H1 (cell line): ENCODE measurements around the gene KCNH1. TPM values are rescaled to one million over a fixed set of nuclear protein-coding genes. Genes with fewer than 3 reads are reported as not detected.
A peak's percentile ranks its signal among the peaks of the same experiment; 100 is the strongest.

ENCODE experiments used
- CTCF ChIA-PET: fragments of 300-600 bp; sonication (Branson Sonifier 250); formaldehyde crosslinking; loops from one replicate; lab custom pipeline; 2021; ENCODE audit not compliant: partially characterized antibody; lab: Charles Lee
- POLR2A ChIA-PET: fragments of 300-600 bp; sonication (Branson Sonifier 250); formaldehyde crosslinking; loops from one replicate; lab custom pipeline; 2021; ENCODE audit warnings: inconsistent platforms; ENCODE audit not compliant: partially characterized antibody; lab: Charles Lee
- DNase-seq, 2 experiments: peaks; one replicate each; pipeline versions ENCODE4 v3.0.0 to v3.0.0-alpha.2; 2010 to 2022; ENCODE audit warnings: low spot score in 2 of 2, low read depth in 1 of 2, mixed read lengths in 1 of 2
- FAIRE-seq: peaks from 2 replicates; lab custom pipeline; 2011; peaks lifted over from hg19 to GRCh38; lab: Jason Lieb, UNC
- H2AFZ ChIP-seq: 2 replicates; pipeline ENCODE4 v1.8.1; 2012; ENCODE audit warnings: low read length, inconsistent platforms
- H2AK5ac ChIP-seq: 2 replicates; pipeline ENCODE4 v1.6.1; 2013; ENCODE audit warnings: low read depth, low read length
- H2BK120ac ChIP-seq: replicated peaks from 2 replicates; pipeline ENCODE3; 2013; ENCODE audit warnings: low read depth, low read length, inconsistent platforms
- H2BK12ac ChIP-seq: 2 replicates; pipeline ENCODE4 v1.6.1; 2013; ENCODE audit warnings: low read depth, low read length
- H2BK15ac ChIP-seq: 2 replicates; pipeline ENCODE4 v1.6.1; 2013; ENCODE audit warnings: low read length
- H2BK20ac ChIP-seq: 2 replicates; pipeline ENCODE4 v1.6.1; 2013; ENCODE audit warnings: low read length
- H2BK5ac ChIP-seq: 2 replicates; pipeline ENCODE4 v1.6.1; 2013; ENCODE audit warnings: low read depth, low read length
- H3K14ac ChIP-seq: 2 replicates; pipeline ENCODE4 v1.6.1; 2013; ENCODE audit warnings: inconsistent platforms; ENCODE audit not compliant: insufficient read length
- H3K18ac ChIP-seq: 2 replicates; pipeline ENCODE4 v1.6.1; 2013; ENCODE audit warnings: low read length; ENCODE audit errors: extremely low read depth
- H3K23ac ChIP-seq: 2 replicates; pipeline ENCODE4 v1.6.1; 2013; ENCODE audit warnings: inconsistent platforms; ENCODE audit not compliant: insufficient read length
- H3K23me2 ChIP-seq: 2 replicates; pipeline ENCODE4 v1.6.1; 2013; ENCODE audit warnings: low read depth, low read length
- H3K27ac ChIP-seq: 2 replicates; pipeline ENCODE4 v1.6.1; 2011; ENCODE audit warnings: low read depth, low read length, inconsistent platforms
- H3K27me3 ChIP-seq, 4 experiments: replicated peaks in 1 of 4; 1 replicate in 1 of 4; 2 replicates in 3 of 4; pipeline versions ENCODE4 v1.6.1 to v1.8.1; 2011 to 2013; ENCODE audit warnings: low read length in 3 of 4, mild to moderate bottlenecking in 3 of 4, inconsistent platforms in 2 of 4, mixed read lengths in 2 of 4, moderate library complexity in 1 of 4; ENCODE audit not compliant: control insufficient read depth in 3 of 4, insufficient read depth in 3 of 4; ENCODE audit errors: extremely low read depth in 1 of 4
- H3K36me3 ChIP-seq, 4 experiments: 2 replicates each; pipeline versions ENCODE4 v1.6.1 to v1.8.1; 2011 to 2013; ENCODE audit warnings: mild to moderate bottlenecking in 4 of 4, low read length in 3 of 4, moderate library complexity in 2 of 4, control low read depth in 1 of 4, inconsistent platforms in 1 of 4; ENCODE audit not compliant: insufficient read depth in 4 of 4, control insufficient read depth in 2 of 4
- H3K4ac ChIP-seq: replicated peaks from 2 replicates; pipeline ENCODE3; 2013; ENCODE audit warnings: low read length, low read depth, mixed read lengths, inconsistent platforms; ENCODE audit not compliant: insufficient read length
- H3K4me1 ChIP-seq, 4 experiments: replicated peaks in 1 of 4; 1 replicate in 1 of 4; 2 replicates in 3 of 4; pipeline versions ENCODE4 v1.6.1 to v1.8.1; 2011 to 2013; ENCODE audit warnings: low read length in 3 of 4, inconsistent platforms in 2 of 4, mixed read lengths in 1 of 4; ENCODE audit not compliant: insufficient read depth in 4 of 4, control insufficient read depth in 3 of 4
- H3K4me2 ChIP-seq, 2 experiments: 2 replicates each; pipeline versions ENCODE4 v1.6.1 to v1.8.1; 2011 to 2013; ENCODE audit warnings: low read depth in 2 of 2, low read length in 2 of 2, control low read depth in 1 of 2, inconsistent platforms in 1 of 2, mild to moderate bottlenecking in 1 of 2; ENCODE audit not compliant: insufficient read depth in 1 of 2
- H3K4me3 ChIP-seq, 4 experiments: fragments of 200-600, 300-600 bp in 1 of 4; sonication (generic), shearing (Covaris generic), sonication (Bioruptor Twin) in 1 of 4; 2 replicates each; pipeline versions ENCODE4 v1.5.1 to v1.8.1; 2011 to 2016; ENCODE audit warnings: low read length in 4 of 4, low read depth in 3 of 4, control low read depth in 2 of 4, inconsistent platforms in 2 of 4, mild to moderate bottlenecking in 2 of 4, mixed read lengths in 1 of 4, moderate library complexity in 1 of 4; ENCODE audit not compliant: insufficient read depth in 2 of 4; ENCODE audit errors: extremely low read depth in 1 of 4
- H3K56ac ChIP-seq: replicated peaks from 2 replicates; pipeline ENCODE3; 2013; ENCODE audit warnings: low read depth, mild to moderate bottlenecking, mixed read lengths, low read length, inconsistent platforms; ENCODE audit not compliant: insufficient read length
- H3K79me1 ChIP-seq: 2 replicates; pipeline ENCODE4 v1.6.1; 2013; ENCODE audit warnings: low read depth, low read length, control low read depth
- H3K79me2 ChIP-seq, 2 experiments: 2 replicates each; pipeline versions ENCODE4 v1.6.1 to v1.8.1; 2012 to 2013; ENCODE audit warnings: low read length in 2 of 2, mild to moderate bottlenecking in 2 of 2, inconsistent platforms in 1 of 2; ENCODE audit not compliant: insufficient read depth in 2 of 2, control insufficient read depth in 1 of 2
- H3K9ac ChIP-seq, 4 experiments: replicated peaks in 1 of 4; 1 replicate in 1 of 4; 2 replicates in 3 of 4; pipeline versions ENCODE4 v1.6.1 to v1.8.1; 2011 to 2013; ENCODE audit warnings: low read depth in 3 of 4, low read length in 3 of 4, control low read depth in 2 of 4, mild to moderate bottlenecking in 2 of 4, moderate library complexity in 2 of 4, inconsistent platforms in 1 of 4; ENCODE audit errors: extremely low read depth in 1 of 4
- H3K9me3 ChIP-seq, 2 experiments: 2 replicates each; pipeline versions ENCODE4 v1.6.1 to v1.8.1; 2012 to 2013; ENCODE audit warnings: mild to moderate bottlenecking in 2 of 2, moderate library complexity in 2 of 2, control low read depth in 1 of 2, inconsistent platforms in 1 of 2, low read depth in 1 of 2, low read length in 1 of 2, mixed read lengths in 1 of 2; ENCODE audit not compliant: insufficient read depth in 2 of 2
- H4K20me1 ChIP-seq, 2 experiments: replicated peaks in 1 of 2; 2 replicates each; pipeline versions ENCODE3 to v1.8.1; 2011 to 2013; ENCODE audit warnings: inconsistent platforms in 2 of 2, low read length in 2 of 2, mild to moderate bottlenecking in 1 of 2; ENCODE audit not compliant: insufficient read depth in 2 of 2, control insufficient read depth in 1 of 2
- H4K5ac ChIP-seq: 2 replicates; pipeline ENCODE4 v1.6.1; 2013; ENCODE audit warnings: low read length, low read depth, mixed read lengths, inconsistent platforms; ENCODE audit not compliant: insufficient read length
- H4K8ac ChIP-seq: 2 replicates; pipeline ENCODE4 v1.8.0; 2013; ENCODE audit warnings: mild to moderate bottlenecking, moderate library complexity, low read length, inconsistent platforms; ENCODE audit not compliant: insufficient read depth; ENCODE audit errors: extremely low read depth
- H4K91ac ChIP-seq: replicated peaks from 2 replicates; pipeline ENCODE3; 2013; ENCODE audit warnings: low read length, mixed read lengths, inconsistent platforms; ENCODE audit not compliant: insufficient read length
- RAD21 ChIP-seq, 2 experiments: IDR thresholded peaks in 1 of 2; conservative IDR thresholded peaks in 1 of 2; 2 replicates each; pipeline ENCODE4 v1.6.1; 2011; ENCODE audit warnings: low read depth in 2 of 2, low read length in 2 of 2, improper control_type of control experiment in 1 of 2, inconsistent platforms in 1 of 2, mild to moderate bottlenecking in 1 of 2, moderate library complexity in 1 of 2
- RXRA ChIP-seq: IDR thresholded peaks from 2 replicates; pipeline ENCODE4 v1.6.1; 2011; ENCODE audit warnings: low read depth, mild to moderate bottlenecking, low read length, moderate library complexity; ENCODE audit not compliant: insufficient read depth
- SIX5 ChIP-seq: IDR thresholded peaks from 2 replicates; pipeline ENCODE4 v1.6.1; 2011; ENCODE audit warnings: mild to moderate bottlenecking, low read depth, low read length
- TBP ChIP-seq: IDR thresholded peaks from 2 replicates; pipeline ENCODE4 v1.6.1; 2011; ENCODE audit warnings: low read depth, low read length, improper control_type of control experiment
- WGBS, 2 experiments: shearing (Covaris generic) in 1 of 2; methylation state at CpG; one replicate each; pipeline versions ENCODE4 v1.1.6 to v1.1.7; 2013 to 2015; ENCODE audit warnings: low lambda C conversion rate in 2 of 2, mixed read lengths in 2 of 2, inconsistent platforms in 1 of 2, low coverage in 1 of 2, missing lambda C conversion rate in 1 of 2; ENCODE audit not compliant: insufficient replicate concordance in 2 of 2, insufficient coverage in 1 of 2, insufficient read length in 1 of 2; ENCODE audit errors: extremely low coverage in 1 of 2, missing lambda C conversion rate in 1 of 2; 5-methylcytosine and 5-hydroxymethylcytosine counted together
- polyA plus RNA-seq, 7 experiments: library from polyadenylated mRNA; depleted of rRNA in 3 of 7; stranded (reverse) in 5 of 7; unstranded in 2 of 7; fragments of >200 nt in 5 of 7; fragments of 200-250 nt in 2 of 7; gene quantifications; 1 replicate in 5 of 7; 2 replicates in 1 of 7; 4 replicates in 1 of 7; pipeline versions ENCODE4 v1.2.1 to v1.2.3, GENCODE V29; 2011 to 2013; ENCODE audit warnings: missing spikeins in 2 of 7, mixed read lengths in 2 of 7
- total RNA-seq: library from RNA; stranded (reverse); fragmentation: NEBNext Ultra II Directional; extraction: Animal tissue kit (Norgen Biotek cat#: 25700); gene quantifications from 2 replicates; pipeline ENCODE4 v1.2.1, GENCODE V29; 2021
- TF ChIP-seq, protein P1 (sequence below), 3 experiments: IDR thresholded peaks; 1 replicate in 2 of 3; 2 replicates in 1 of 3; pipeline versions ENCODE4 v1.5.1 to v1.6.1; 2011; ENCODE audit warnings: low read length in 3 of 3, mild to moderate bottlenecking in 3 of 3, inconsistent platforms in 2 of 3, low read depth in 1 of 3, moderate library complexity in 1 of 3; ENCODE audit not compliant: insufficient read depth in 1 of 3; ENCODE audit errors: control extremely low read depth in 1 of 3

Gene KCNH1
- total and polyA plus RNA-seq, 2 of the 8 experiments (the other 6 are each of a cell fraction or from before 2014, with no cell fraction given) = 0.27 to 0.34 TPM

DNA sequence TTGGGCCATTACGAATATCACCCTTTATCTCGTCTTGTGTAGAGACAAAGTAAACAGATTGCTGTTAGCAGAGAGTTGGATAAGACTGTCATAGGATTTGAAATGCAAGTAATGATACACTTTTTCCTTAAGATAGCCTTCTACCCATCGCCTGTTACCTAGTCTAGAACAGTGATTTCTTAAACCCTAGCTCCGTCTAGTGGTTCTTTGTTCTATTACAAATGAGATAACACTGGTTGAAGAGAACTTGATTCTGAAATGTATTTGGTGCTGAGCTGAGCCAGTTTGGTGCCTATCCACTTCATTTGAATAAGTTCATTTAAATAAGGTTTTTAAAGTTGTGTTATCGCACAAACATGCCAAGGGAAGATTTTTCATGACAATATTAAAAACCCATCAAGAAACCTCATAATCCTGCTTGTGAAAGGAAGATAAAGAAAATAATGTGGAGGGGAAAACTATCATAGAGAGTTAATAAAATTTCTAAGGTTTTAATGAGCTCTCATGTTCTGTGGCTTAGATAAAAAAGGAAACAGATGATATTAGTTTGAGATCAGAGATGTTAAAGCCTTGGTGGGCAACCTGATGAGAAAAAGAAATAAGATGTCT, 1.5 kb upstream of the KCNH1 start:
- Histone ChIP-seq H3K23me2 (peaks cover 2% of the 10 kb centered on the region; the same call in 1 of the 2 replicates), H3K14ac (no peak overlapping the region), H4K8ac (no peak overlapping the region), H4K20me1 (no peaks in the 10 kb centered on the region), H2BK15ac (no peak overlapping the region), H2BK120ac (no peak overlapping the region), H3K4me2 (no peak overlapping the region), H3K9ac (no peak overlapping the region), H2BK20ac (no peak overlapping the region), H3K9me3 (no peaks in the 10 kb centered on the region), H3K18ac (no peak overlapping the region), H3K4ac (no peak overlapping the region), H3K79me2 (no peaks in the 10 kb centered on the region), H3K56ac (no peak overlapping the region), H3K27ac (no peak overlapping the region), H3K79me1 (no peaks in the 10 kb centered on the region), H3K4me3 (no peak overlapping the region), H4K91ac (no peak overlapping the region), H3K4me1 (peaks cover 2 to 10% (median 3%) of the 10 kb centered on the region in 4 experiments; a peak in 4 of 7 replicates), H3K36me3 (no peaks in the 10 kb centered on the region), H3K23ac (no peak overlapping the region)
- 50% methylated on average over 5 of the region's 5 CpGs; no CpG with 5 or more reads in 1 of the 2 experiments for WGBS, 2 experiments
- ChIA-PET CTCF (interaction anchor here (0.6 to 9.8 kb wide), 38 partner anchors 9 to 1312 kb away, joined by 3 to 109 read pairs (median 4); partner anchors contain the start of gene RD3), POLR2A (interaction anchor here (0.6 to 3.7 kb wide), 3 partner anchors 9 to 761 kb away, joined by 3 to 34 read pairs (median 4); no protein-coding TSS in a partner anchor)
- DNase-seq (no peak), FAIRE-seq (peak; percentile 68)
- TF ChIP-seq TBP (no peak), SIX5 (no peak), RXRA (no peak), RAD21 (IDR thresholded peaks at IDR 0.05 in 1 of 2, conservative IDR thresholded peaks at IDR 0.05 in 1 of 2; ENCODE audit: low read depth in 2 of 2, low read length in 2 of 2) (peak; percentile 79 to 87)
- TF ChIP-seq, protein P1, sequence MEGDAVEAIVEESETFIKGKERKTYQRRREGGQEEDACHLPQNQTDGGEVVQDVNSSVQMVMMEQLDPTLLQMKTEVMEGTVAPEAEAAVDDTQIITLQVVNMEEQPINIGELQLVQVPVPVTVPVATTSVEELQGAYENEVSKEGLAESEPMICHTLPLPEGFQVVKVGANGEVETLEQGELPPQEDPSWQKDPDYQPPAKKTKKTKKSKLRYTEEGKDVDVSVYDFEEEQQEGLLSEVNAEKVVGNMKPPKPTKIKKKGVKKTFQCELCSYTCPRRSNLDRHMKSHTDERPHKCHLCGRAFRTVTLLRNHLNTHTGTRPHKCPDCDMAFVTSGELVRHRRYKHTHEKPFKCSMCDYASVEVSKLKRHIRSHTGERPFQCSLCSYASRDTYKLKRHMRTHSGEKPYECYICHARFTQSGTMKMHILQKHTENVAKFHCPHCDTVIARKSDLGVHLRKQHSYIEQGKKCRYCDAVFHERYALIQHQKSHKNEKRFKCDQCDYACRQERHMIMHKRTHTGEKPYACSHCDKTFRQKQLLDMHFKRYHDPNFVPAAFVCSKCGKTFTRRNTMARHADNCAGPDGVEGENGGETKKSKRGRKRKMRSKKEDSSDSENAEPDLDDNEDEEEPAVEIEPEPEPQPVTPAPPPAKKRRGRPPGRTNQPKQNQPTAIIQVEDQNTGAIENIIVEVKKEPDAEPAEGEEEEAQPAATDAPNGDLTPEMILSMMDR (IDR thresholded peaks at IDR 0.05; ENCODE audit: control extremely low read depth in 1 of 3, insufficient read depth in 1 of 3, low read depth in 1 of 3, low read length in 3 of 3) = peak in 2 of 3 experiments; percentile 47 to 69; a peak in 2 of 4 replicates
- TF ChIP-seq, all 59 proteins: peak for 2
- H4K5ac ChIP-seq = no peak overlapping the region
- H2AFZ ChIP-seq = no peak overlapping the region
- H2BK12ac ChIP-seq = no peak overlapping the region
- H3K27me3 ChIP-seq = peaks cover 8 to 18% (median 14%) of the 10 kb centered on the region in 4 experiments
- no peak overlapping the region for H2AK5ac ChIP-seq
- no peak overlapping the region for H2BK5ac ChIP-seq
